M059J (cell line): Measurements from ENCODE around the gene DMGDH. TPM values are rescaled to one million over a fixed set of nuclear protein-coding genes. Genes with fewer than 3 reads are reported as not detected.

Source experiments
- DNase-seq: peaks from one replicate; pipeline ENCODE4 v3.0.0-alpha.2; 2012; ENCODE audit warnings: low read depth
- total RNA-seq: library from RNA; depleted of rRNA; stranded (reverse); fragments of >200 nt; shearing (Covaris generic); gene quantifications from 2 replicates; pipeline ENCODE4 v1.2.3, GENCODE V29; 2014; rRNA removed

DMGDH gene
- total RNA-seq, 1 experiment from 2014 or later, result not detected

GRCh38 chr5:78974601-78975000 lies 94.9 kb downstream of the DMGDH start:
- DNase-seq, result no peak

- no peak for DNase-seq
Measured at GRCh38 chr5:78974011-78974410, 95.5 kb downstream of the DMGDH start.

- DNase-seq, result peak; percentile 19
Measured at GRCh38 chr5:78972654-78973428, 96.6 kb downstream of the DMGDH start.

GRCh38 chr5:78971998-78972397 lies 97.5 kb downstream of the DMGDH start:
- DNase-seq, result no peak

- no peak for DNase-seq
Measured at GRCh38 chr5:78968781-78969180, 100.7 kb downstream of the DMGDH start.

GRCh38 chr5:78964889-78965288 lies 104.6 kb downstream of the DMGDH start:
- DNase-seq, result peak; percentile 73

- no peak for DNase-seq
Measured at GRCh38 chr5:78961743-78962142, 107.7 kb downstream of the DMGDH start.

GRCh38 chr5:78959767-78960166 lies 109.7 kb downstream of the DMGDH start:
- DNase-seq, result no peak

GRCh38 chr5:78958672-78959445 lies 110.6 kb downstream of the DMGDH start:
- DNase-seq, result no peak

- no peak for DNase-seq
Measured at GRCh38 chr5:78956901-78957300, 112.6 kb downstream of the DMGDH start.

GRCh38 chr5:78953092-78953800 lies 116.2 kb downstream of the DMGDH start:
- peak; percentile 61 for DNase-seq

Other genes with a start within 250 kb of the DMGDH start
- 15.2 and 19.4 TPM in 2 replicates for gene ARSB, start 84.4 kb downstream of the DMGDH start, total RNA-seq
- gene BHMT2, start 93 bp upstream of the DMGDH start, total RNA-seq, result not detected in 2 replicates
- not detected in 2 replicates for gene BHMT, start 42.1 kb upstream of the DMGDH start, total RNA-seq
- 3.2 and 4.9 TPM in 2 replicates for gene JMY, start 166.5 kb upstream of the DMGDH start, total RNA-seq